ENCODE results near the gene SP140L.

Gene SP140L

GRCh38 chr2:230416061-230416721, 89.2 kb downstream of the SP140L start, which contains the start of gene SP100:
TSS of gene SP100 (plus strand) at chr2:230416201. CDS start at chr2:230416297, 96 bp downstream.
- Histone ChIP-seq H3K9ac (ENCODE audit: low read depth in 1 of 2, low read length in 2 of 2) (peak within 1 kb of the TSS; percentile 72 to 82), H3K4me1 (ENCODE audit: control insufficient read depth in 2 of 2, insufficient read depth in 2 of 2, low read length in 2 of 2) (peaks cover 21% of the 10 kb centered on the region in 2 donors)

DNA sequence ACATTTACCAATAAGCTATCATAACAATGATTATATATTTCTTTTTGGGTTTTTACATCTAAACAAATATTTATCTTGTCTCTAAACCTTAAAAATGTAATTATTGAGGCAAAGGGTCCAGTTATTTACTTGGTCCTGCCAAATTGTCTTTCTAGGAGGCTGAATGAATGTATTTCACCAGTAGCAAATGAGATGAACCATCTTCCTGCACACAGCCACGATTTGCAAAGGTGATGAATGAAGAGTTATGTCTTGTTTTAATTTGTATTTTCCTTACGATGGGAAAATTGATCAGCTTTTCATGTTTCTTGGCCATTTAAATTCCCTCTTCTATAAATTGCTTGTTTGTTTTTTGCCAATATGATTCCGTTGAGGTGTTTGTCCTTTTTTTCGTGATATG, 90.4 kb downstream of the SP140L start:
- H3K4me3 ChIP-seq (ENCODE audit: low read length in 2 of 2): peak overlapping the region; percentile 64 to 90
- peak overlapping the region; percentile 10 to 17 for H3K9ac ChIP-seq (ENCODE audit: low read depth in 1 of 2, low read length in 2 of 2)

More at GRCh38 chr2:230416061-230416721, 89.2 kb downstream of the SP140L start, which contains the start of gene SP100:
- H3K9me3 ChIP-seq (ENCODE audit: control insufficient read depth in 2 of 2, low read length in 2 of 2): no peaks in the 10 kb centered on the region
- H3K27me3 ChIP-seq (ENCODE audit: control insufficient read depth in 2 of 2, insufficient read depth in 2 of 2, low read length in 2 of 2): no peaks in the 10 kb centered on the region
- H3K27ac ChIP-seq (ENCODE audit: low read depth in 2 of 2, low read length in 2 of 2): peak within 1 kb of the TSS; percentile 88 to 93
- H3K36me3 ChIP-seq (ENCODE audit: control insufficient read depth in 2 of 2, insufficient read depth in 2 of 2, low read length in 2 of 2): peaks cover 0 to 2% of the 10 kb centered on the region in 2 donors
- peak within 1 kb of the TSS; percentile 64 to 90 for H3K4me3 ChIP-seq (ENCODE audit: low read length in 2 of 2)

GRCh38 chr2:230418341-230419016, 91.5 kb downstream of the SP140L start:
- peaks cover 0 to 4% of the 10 kb centered on the region in 2 donors for H3K36me3 ChIP-seq (ENCODE audit: control insufficient read depth in 2 of 2, insufficient read depth in 2 of 2, low read length in 2 of 2)
- no peaks in the 10 kb centered on the region for H3K9me3 ChIP-seq (ENCODE audit: control insufficient read depth in 2 of 2, low read length in 2 of 2)
- H3K9ac ChIP-seq (ENCODE audit: low read depth in 1 of 2, low read length in 2 of 2): peak overlapping the region in 1 of 2 donors; percentile 9
- no peaks in the 10 kb centered on the region for H3K27me3 ChIP-seq (ENCODE audit: control insufficient read depth in 2 of 2, insufficient read depth in 2 of 2, low read length in 2 of 2)
- peak overlapping the region in 1 of 2 donors; percentile 90 for H3K4me3 ChIP-seq (ENCODE audit: low read length in 2 of 2)
- no peak overlapping the region for H3K27ac ChIP-seq (ENCODE audit: low read depth in 2 of 2, low read length in 2 of 2)
- peaks cover 13 to 14% of the 10 kb centered on the region in 2 donors for H3K4me1 ChIP-seq (ENCODE audit: control insufficient read depth in 2 of 2, insufficient read depth in 2 of 2, low read length in 2 of 2)

More for the DNA sequence above, 90.4 kb downstream of the SP140L start:
- peaks cover 13 to 14% of the 10 kb centered on the region in 2 donors for H3K4me1 ChIP-seq (ENCODE audit: control insufficient read depth in 2 of 2, insufficient read depth in 2 of 2, low read length in 2 of 2)
- H3K36me3 ChIP-seq (ENCODE audit: control insufficient read depth in 2 of 2, insufficient read depth in 2 of 2, low read length in 2 of 2): peaks cover 0 to 2% of the 10 kb centered on the region in 2 donors
- H3K9me3 ChIP-seq (ENCODE audit: control insufficient read depth in 2 of 2, low read length in 2 of 2): no peaks in the 10 kb centered on the region
- no peak overlapping the region for H3K27ac ChIP-seq (ENCODE audit: low read depth in 2 of 2, low read length in 2 of 2)
- no peaks in the 10 kb centered on the region for H3K27me3 ChIP-seq (ENCODE audit: control insufficient read depth in 2 of 2, insufficient read depth in 2 of 2, low read length in 2 of 2)

DNA sequence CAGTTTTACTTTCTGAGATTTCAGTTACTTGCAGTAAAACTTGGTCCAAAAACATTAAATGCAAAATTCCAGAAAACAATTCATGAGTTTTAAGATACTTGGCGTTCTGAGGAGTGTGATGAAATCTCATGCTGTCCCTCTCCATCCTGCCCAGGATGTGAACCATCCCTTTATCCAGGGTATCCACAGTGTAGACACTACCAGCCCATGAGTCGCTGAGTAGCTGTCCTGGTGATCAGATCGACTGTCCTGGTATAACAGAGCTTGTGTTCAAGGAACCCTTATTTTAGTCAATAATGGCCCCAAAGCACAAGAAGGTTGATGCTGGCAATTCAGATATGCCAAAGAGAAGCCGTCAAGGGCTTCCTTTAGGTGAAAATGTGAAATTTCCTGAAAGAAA, 92.2 kb downstream of the SP140L start:
- Histone ChIP-seq H3K9ac (ENCODE audit: low read depth in 1 of 2, low read length in 2 of 2) (no peak overlapping the region), H3K36me3 (ENCODE audit: control insufficient read depth in 2 of 2, insufficient read depth in 2 of 2, low read length in 2 of 2) (peaks cover 0 to 7% of the 10 kb centered on the region in 2 donors), H3K27me3 (ENCODE audit: control insufficient read depth in 2 of 2, insufficient read depth in 2 of 2, low read length in 2 of 2) (no peaks in the 10 kb centered on the region), H3K9me3 (ENCODE audit: control insufficient read depth in 2 of 2, low read length in 2 of 2) (no peaks in the 10 kb centered on the region), H3K27ac (ENCODE audit: low read depth in 2 of 2, low read length in 2 of 2) (no peak overlapping the region), H3K4me3 (ENCODE audit: low read length in 2 of 2) (peak overlapping the region in 1 of 2 donors; percentile 59), H3K4me1 (ENCODE audit: control insufficient read depth in 2 of 2, insufficient read depth in 2 of 2, low read length in 2 of 2) (peaks cover 13 to 18% of the 10 kb centered on the region in 2 donors)

- H3K27ac ChIP-seq (ENCODE audit: low read depth in 2 of 2, low read length in 2 of 2): no peak overlapping the region
- peaks cover 6 to 14% of the 10 kb centered on the region in 2 donors for H3K4me1 ChIP-seq (ENCODE audit: control insufficient read depth in 2 of 2, insufficient read depth in 2 of 2, low read length in 2 of 2)
Observed at GRCh38 chr2:230422149-230422548, 95.2 kb downstream of the SP140L start.

GRCh38 chr2:230423851-230424458, 97.0 kb downstream of the SP140L start:
- no peaks in the 10 kb centered on the region for H3K27me3 ChIP-seq (ENCODE audit: control insufficient read depth in 2 of 2, insufficient read depth in 2 of 2, low read length in 2 of 2)
- peak overlapping the region in 1 of 2 donors; percentile 10 for H3K4me3 ChIP-seq (ENCODE audit: low read length in 2 of 2)
- no peak overlapping the region for H3K27ac ChIP-seq (ENCODE audit: low read depth in 2 of 2, low read length in 2 of 2)
- no peak overlapping the region for H3K9ac ChIP-seq (ENCODE audit: low read depth in 1 of 2, low read length in 2 of 2)
- peaks cover 0 to 14% of the 10 kb centered on the region in 2 donors for H3K36me3 ChIP-seq (ENCODE audit: control insufficient read depth in 2 of 2, insufficient read depth in 2 of 2, low read length in 2 of 2)
- H3K9me3 ChIP-seq (ENCODE audit: control insufficient read depth in 2 of 2, low read length in 2 of 2): peaks cover under 1 to 2% of the 10 kb centered on the region in 2 donors
- H3K4me1 ChIP-seq (ENCODE audit: control insufficient read depth in 2 of 2, insufficient read depth in 2 of 2, low read length in 2 of 2): peaks cover 0 to 4% of the 10 kb centered on the region in 2 donors

More at GRCh38 chr2:230422149-230422548, 95.2 kb downstream of the SP140L start:
- Histone ChIP-seq H3K9me3 (ENCODE audit: control insufficient read depth in 2 of 2, low read length in 2 of 2) (no peaks in the 10 kb centered on the region), H3K36me3 (ENCODE audit: control insufficient read depth in 2 of 2, insufficient read depth in 2 of 2, low read length in 2 of 2) (peaks cover 0 to 7% of the 10 kb centered on the region in 2 donors), H3K27me3 (ENCODE audit: control insufficient read depth in 2 of 2, insufficient read depth in 2 of 2, low read length in 2 of 2) (no peaks in the 10 kb centered on the region), H3K4me3 (ENCODE audit: low read length in 2 of 2) (no peak overlapping the region), H3K9ac (ENCODE audit: low read depth in 1 of 2, low read length in 2 of 2) (no peak overlapping the region)

DNA sequence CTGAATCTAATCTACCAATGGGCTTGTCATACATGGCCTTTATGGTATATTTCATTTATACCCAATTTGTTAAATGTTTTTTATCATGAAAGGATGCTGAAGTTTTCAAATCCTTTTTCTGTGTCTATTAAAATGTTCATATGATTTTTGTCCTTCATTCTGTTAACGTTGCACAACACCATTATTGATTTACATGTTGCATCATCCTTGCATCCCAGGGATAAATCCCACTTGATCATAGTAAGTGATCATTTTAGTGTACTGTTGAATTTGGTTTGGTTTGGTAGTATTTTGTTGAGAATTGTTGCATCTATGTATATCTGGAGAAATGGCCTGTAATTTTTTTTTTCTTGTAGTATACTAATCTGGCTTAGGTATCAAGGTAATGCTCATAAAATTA, 98.4 kb downstream of the SP140L start:
- H3K4me1 ChIP-seq (ENCODE audit: control insufficient read depth in 2 of 2, insufficient read depth in 2 of 2, low read length in 2 of 2): peaks cover 0 to 4% of the 10 kb centered on the region in 2 donors
- no peak overlapping the region for H3K9ac ChIP-seq (ENCODE audit: low read depth in 1 of 2, low read length in 2 of 2)
- no peak overlapping the region for H3K27ac ChIP-seq (ENCODE audit: low read depth in 2 of 2, low read length in 2 of 2)
- peaks cover 2% of the 10 kb centered on the region in 2 donors for H3K9me3 ChIP-seq (ENCODE audit: control insufficient read depth in 2 of 2, low read length in 2 of 2)
- peaks cover 5 to 14% of the 10 kb centered on the region in 2 donors for H3K36me3 ChIP-seq (ENCODE audit: control insufficient read depth in 2 of 2, insufficient read depth in 2 of 2, low read length in 2 of 2)
- no peaks in the 10 kb centered on the region for H3K27me3 ChIP-seq (ENCODE audit: control insufficient read depth in 2 of 2, insufficient read depth in 2 of 2, low read length in 2 of 2)
- no peak overlapping the region for H3K4me3 ChIP-seq (ENCODE audit: low read length in 2 of 2)

- no peak overlapping the region for H3K27ac ChIP-seq (ENCODE audit: low read depth in 2 of 2, low read length in 2 of 2)
- peaks cover 0 to 4% of the 10 kb centered on the region in 2 donors for H3K4me1 ChIP-seq (ENCODE audit: control insufficient read depth in 2 of 2, insufficient read depth in 2 of 2, low read length in 2 of 2)
- peaks cover 2% of the 10 kb centered on the region in 2 donors for H3K9me3 ChIP-seq (ENCODE audit: control insufficient read depth in 2 of 2, low read length in 2 of 2)
- no peaks in the 10 kb centered on the region for H3K27me3 ChIP-seq (ENCODE audit: control insufficient read depth in 2 of 2, insufficient read depth in 2 of 2, low read length in 2 of 2)
- peaks cover 5 to 10% of the 10 kb centered on the region in 2 donors for H3K36me3 ChIP-seq (ENCODE audit: control insufficient read depth in 2 of 2, insufficient read depth in 2 of 2, low read length in 2 of 2)
- no peak overlapping the region for H3K4me3 ChIP-seq (ENCODE audit: low read length in 2 of 2)
- H3K9ac ChIP-seq (ENCODE audit: low read depth in 1 of 2, low read length in 2 of 2): no peak overlapping the region
Observed at GRCh38 chr2:230429513-230429912, 102.5 kb downstream of the SP140L start.

DNA sequence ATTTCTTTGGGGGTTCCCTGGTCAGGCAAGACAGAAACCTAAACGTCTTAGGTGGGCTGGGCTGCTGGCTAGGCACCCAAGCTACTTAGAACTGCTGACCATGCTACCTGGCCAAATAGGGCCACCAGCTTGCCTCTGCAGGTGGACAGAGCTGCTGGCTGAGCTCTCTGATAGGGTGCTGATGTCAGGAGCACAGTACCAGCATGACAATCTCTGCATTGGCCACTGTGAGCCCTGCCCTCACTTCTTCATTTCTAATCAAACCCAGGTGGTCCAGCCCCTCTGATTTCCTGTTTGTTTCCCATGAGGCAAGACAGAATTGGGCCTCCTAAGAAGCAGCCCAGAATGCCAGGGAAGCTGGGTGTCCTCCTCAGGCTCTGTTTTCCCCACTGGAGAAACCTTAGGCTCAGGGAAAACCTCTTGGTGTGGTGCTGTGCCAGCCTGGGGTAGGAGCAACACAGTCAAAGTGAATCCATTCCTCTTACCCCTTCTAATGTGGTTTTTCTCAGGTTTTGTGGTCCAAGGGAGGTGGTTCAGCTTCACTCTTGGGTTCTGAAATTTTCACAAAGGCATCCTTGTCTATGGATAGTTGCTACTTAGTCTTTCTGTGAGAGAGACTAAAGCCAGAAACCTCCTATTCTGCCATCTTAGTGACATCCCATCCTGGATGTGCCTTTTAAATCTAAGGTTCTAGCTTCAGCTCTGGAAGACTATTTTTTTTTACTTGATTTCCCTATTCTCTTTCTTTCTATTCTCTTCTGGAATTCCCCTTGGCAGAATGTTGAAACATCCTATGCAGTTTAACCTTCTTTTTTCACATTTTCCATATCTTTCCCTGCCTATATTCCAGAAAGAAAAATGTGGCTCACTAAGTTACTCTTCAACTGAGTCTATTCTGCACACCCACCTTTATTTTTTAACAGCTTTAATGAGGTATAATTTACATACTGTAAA, 104.2 kb downstream of the SP140L start:
- Histone ChIP-seq H3K27me3 (ENCODE audit: control insufficient read depth in 2 of 2, insufficient read depth in 2 of 2, low read length in 2 of 2) (no peaks in the 10 kb centered on the region), H3K9me3 (ENCODE audit: control insufficient read depth in 2 of 2, low read length in 2 of 2) (peaks cover 2% of the 10 kb centered on the region in 2 donors), H3K4me1 (ENCODE audit: control insufficient read depth in 2 of 2, insufficient read depth in 2 of 2, low read length in 2 of 2) (peaks cover 0 to 4% of the 10 kb centered on the region in 2 donors), H3K9ac (ENCODE audit: low read depth in 1 of 2, low read length in 2 of 2) (no peak overlapping the region), H3K36me3 (ENCODE audit: control insufficient read depth in 2 of 2, insufficient read depth in 2 of 2, low read length in 2 of 2) (peaks cover 5 to 10% of the 10 kb centered on the region in 2 donors), H3K4me3 (ENCODE audit: low read length in 2 of 2) (no peak overlapping the region), H3K27ac (ENCODE audit: low read depth in 2 of 2, low read length in 2 of 2) (no peak overlapping the region)
